Upper lobe of right lung (tissue), 1 donor: ENCODE measurements around the gene RAB7B. TPM values are rescaled to one million over a fixed set of nuclear protein-coding genes. Genes with fewer than 3 reads are reported as not detected.

Experiments
- ATAC-seq: fragments of 200-7000 bp; cut with Tn5 transposase; one replicate; pipeline ENCODE4 v1.9.1; 2020; ENCODE audit warnings: mild to moderate bottlenecking, moderate library complexity
- DNase-seq: peaks from one replicate; pipeline ENCODE4 v3.0.0-alpha.2; 2020
- H3K27ac ChIP-seq: fragments of 200-600 bp; one replicate; pipeline ENCODE4 v1.8.0; 2022
- H3K27me3 ChIP-seq: fragments of 200-600 bp; one replicate; pipeline ENCODE4 v1.8.0; 2022; ENCODE audit warnings: mild to moderate bottlenecking
- H3K36me3 ChIP-seq: fragments of 200-600 bp; one replicate; pipeline ENCODE4 v1.8.0; 2022
- H3K4me1 ChIP-seq: fragments of 200-600 bp; one replicate; pipeline ENCODE4 v1.8.0; 2022
- H3K4me3 ChIP-seq: fragments of 200-600 bp; one replicate; pipeline ENCODE4 v1.8.0; 2022; ENCODE audit warnings: mild to moderate bottlenecking
- H3K9me3 ChIP-seq: fragments of 200-600 bp; one replicate; pipeline ENCODE4 v1.8.0; 2022
- CTCF ChIP-seq: fragments of 200-600 bp; IDR thresholded peaks from one replicate; pipeline ENCODE4 v1.8.0; 2022; ENCODE audit warnings: antibody characterized with exemption
- intact Hi-C: fragments of 100-400 bp; cut with DNase I; formaldehyde crosslinking; loops from one replicate; pipeline ENCODE4 v1.11.0; 2022
- total RNA-seq: library from RNA; stranded (reverse); fragmentation: NEBNext Ultra II Directional; extraction: Animal tissue kit (Norgen Biotek cat#: 25700); gene quantifications from one replicate; pipeline ENCODE4 v1.2.1, GENCODE V29; 2021
- donor health status: DM: no; HTN: yes; CAD: no; lungs with severe emphysema.

The RAB7B gene
- total RNA-seq, 1 donor from 2014 or later: 7.0 TPM

DNA sequence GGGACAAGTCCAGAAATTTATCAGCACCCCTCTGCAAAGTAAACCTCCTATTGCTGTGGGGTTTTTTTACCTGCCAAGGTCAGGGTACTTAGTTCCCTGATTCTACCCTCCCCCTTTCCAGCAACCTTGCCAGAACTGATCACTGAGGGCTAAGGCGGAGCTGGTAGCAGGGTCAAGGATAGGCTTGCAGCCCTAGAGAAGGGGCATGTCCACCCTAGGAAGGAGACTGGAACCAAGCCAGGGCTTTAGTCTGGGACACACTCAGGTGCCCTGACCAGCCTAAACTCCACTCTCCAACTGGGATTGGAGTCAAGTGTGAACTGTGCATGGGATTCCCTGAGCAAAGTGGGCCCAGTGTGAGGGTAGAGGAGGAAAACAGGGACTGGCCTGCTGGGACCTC, 53.4 kb downstream of the RAB7B start:
- H3K36me3 ChIP-seq: no peaks in the 10 kb centered on the region
- H3K4me3 ChIP-seq: no peak overlapping the region
- peak; percentile 57 for DNase-seq
- no peaks in the 10 kb centered on the region for H3K27me3 ChIP-seq
- intact Hi-C loops: no loop called here
- H3K4me1 ChIP-seq: no peaks in the 10 kb centered on the region
- H3K9me3 ChIP-seq: no peaks in the 10 kb centered on the region
- no peak for ATAC-seq
- no peak overlapping the region for H3K27ac ChIP-seq
- no peak for TF ChIP-seq CTCF

GRCh38 chr1:205948886-205949285, 54.3 kb downstream of the RAB7B start:
- Histone ChIP-seq H3K4me1 (no peaks in the 10 kb centered on the region), H3K27me3 (no peaks in the 10 kb centered on the region), H3K9me3 (no peaks in the 10 kb centered on the region), H3K4me3 (no peak overlapping the region), H3K36me3 (no peaks in the 10 kb centered on the region), H3K27ac (no peak overlapping the region)
- ATAC-seq (no peak), DNase-seq (peak; percentile 33)
- no peak for TF ChIP-seq CTCF
- intact Hi-C loops: no loop called here

DNA sequence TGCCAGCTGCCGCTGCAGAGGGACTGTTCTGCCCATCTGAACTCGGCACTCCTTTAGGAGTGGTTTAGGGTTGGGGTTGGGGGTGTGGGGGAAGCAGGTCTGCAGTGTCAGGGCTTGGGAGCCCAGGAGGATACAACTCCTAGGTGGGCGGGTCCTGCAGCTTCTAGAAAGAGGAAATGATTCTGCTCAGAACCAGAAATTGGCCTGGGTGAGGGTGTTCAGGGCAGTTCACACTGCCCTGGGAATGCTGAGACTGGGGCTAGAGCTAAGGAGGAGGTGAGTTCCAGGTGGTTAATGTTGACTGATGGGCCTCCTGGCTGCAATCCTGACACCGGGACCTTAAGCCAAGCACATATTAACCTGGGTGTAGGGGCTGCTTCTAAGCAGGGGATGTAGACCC, 55.2 kb downstream of the RAB7B start:
- no peaks in the 10 kb centered on the region for H3K36me3 ChIP-seq
- DNase-seq: peak; percentile 40
- no peaks in the 10 kb centered on the region for H3K4me1 ChIP-seq
- no peaks in the 10 kb centered on the region for H3K9me3 ChIP-seq
- no peak overlapping the region for H3K4me3 ChIP-seq
- no peaks in the 10 kb centered on the region for H3K27me3 ChIP-seq
- no peak overlapping the region for H3K27ac ChIP-seq
- intact Hi-C loops: no loop called here
- ATAC-seq: peak; percentile 28
- TF ChIP-seq CTCF: no peak

DNA sequence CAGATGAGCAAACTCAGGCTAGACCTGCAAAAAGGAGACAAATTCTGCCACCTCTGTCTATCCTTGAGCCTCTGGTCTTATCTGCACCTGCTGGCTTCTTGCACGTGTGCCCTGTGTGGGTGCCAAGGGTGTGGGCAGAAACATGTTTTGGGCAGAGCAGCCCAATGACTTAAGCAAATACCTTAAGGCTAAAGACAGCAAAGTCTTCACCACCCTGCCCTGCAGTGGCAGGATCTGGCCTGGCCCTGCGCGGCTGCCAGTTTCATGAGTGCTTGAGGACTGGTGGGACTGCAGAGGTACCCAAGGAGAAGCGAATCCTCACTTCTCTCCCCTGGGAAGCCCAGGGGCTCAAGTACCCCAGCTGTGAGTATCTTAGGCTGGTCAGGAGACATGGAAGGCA, 56.2 kb downstream of the RAB7B start:
- Histone ChIP-seq H3K9me3 (no peaks in the 10 kb centered on the region), H3K27me3 (no peaks in the 10 kb centered on the region), H3K27ac (no peak overlapping the region), H3K36me3 (no peaks in the 10 kb centered on the region), H3K4me1 (no peaks in the 10 kb centered on the region), H3K4me3 (no peak overlapping the region)
- no peak for TF ChIP-seq CTCF
- intact Hi-C loops: no loop called here
- ATAC-seq: peak; percentile 71
- peak; percentile 79 for DNase-seq

DNA sequence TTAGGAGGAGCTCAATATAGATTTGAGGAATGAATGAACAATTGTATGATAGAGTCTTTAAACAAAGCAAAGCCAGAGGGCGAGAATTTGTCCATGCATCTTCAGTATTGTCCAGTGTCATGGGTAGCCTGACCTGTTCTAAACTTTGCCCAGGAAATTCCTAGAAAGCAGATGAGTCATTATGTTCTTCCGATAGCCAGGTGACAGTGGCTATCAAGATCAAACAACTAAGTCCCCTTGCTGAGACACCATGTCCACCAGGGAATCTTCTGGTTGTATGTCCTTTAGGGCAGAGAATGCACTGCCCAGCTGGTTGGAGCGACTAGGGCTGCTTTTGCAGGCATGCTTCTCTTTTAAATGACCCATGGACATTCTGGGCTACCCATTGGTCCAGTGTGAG, 58.1 kb downstream of the RAB7B start:
- no peak overlapping the region for H3K4me3 ChIP-seq
- no peaks in the 10 kb centered on the region for H3K36me3 ChIP-seq
- no peak for ATAC-seq
- H3K27me3 ChIP-seq: no peaks in the 10 kb centered on the region
- no peak overlapping the region for H3K27ac ChIP-seq
- TF ChIP-seq CTCF: no peak
- no peaks in the 10 kb centered on the region for H3K4me1 ChIP-seq
- no peaks in the 10 kb centered on the region for H3K9me3 ChIP-seq
- DNase-seq: no peak
- intact Hi-C loops: no loop called here

GRCh38 chr1:205944525-205944924, 58.7 kb downstream of the RAB7B start:
- H3K27me3 ChIP-seq: no peaks in the 10 kb centered on the region
- no peak for ATAC-seq
- H3K27ac ChIP-seq: no peak overlapping the region
- DNase-seq: no peak
- no peaks in the 10 kb centered on the region for H3K9me3 ChIP-seq
- intact Hi-C loops: no loop called here
- no peaks in the 10 kb centered on the region for H3K4me1 ChIP-seq
- TF ChIP-seq CTCF: no peak
- no peaks in the 10 kb centered on the region for H3K36me3 ChIP-seq
- no peak overlapping the region for H3K4me3 ChIP-seq
